HG02588 (cell line): ENCODE results near the gene TMEM87A.

ENCODE experiments used
- ATAC-seq: cut with Tn5 transposase; IDR thresholded peaks from one replicate; pipeline ENCODE4 v1.9.1; 2021; ENCODE audit warnings: mild to moderate bottlenecking, moderate library complexity; ENCODE audit not compliant: unreplicated experiment

The TMEM87A gene

DNA sequence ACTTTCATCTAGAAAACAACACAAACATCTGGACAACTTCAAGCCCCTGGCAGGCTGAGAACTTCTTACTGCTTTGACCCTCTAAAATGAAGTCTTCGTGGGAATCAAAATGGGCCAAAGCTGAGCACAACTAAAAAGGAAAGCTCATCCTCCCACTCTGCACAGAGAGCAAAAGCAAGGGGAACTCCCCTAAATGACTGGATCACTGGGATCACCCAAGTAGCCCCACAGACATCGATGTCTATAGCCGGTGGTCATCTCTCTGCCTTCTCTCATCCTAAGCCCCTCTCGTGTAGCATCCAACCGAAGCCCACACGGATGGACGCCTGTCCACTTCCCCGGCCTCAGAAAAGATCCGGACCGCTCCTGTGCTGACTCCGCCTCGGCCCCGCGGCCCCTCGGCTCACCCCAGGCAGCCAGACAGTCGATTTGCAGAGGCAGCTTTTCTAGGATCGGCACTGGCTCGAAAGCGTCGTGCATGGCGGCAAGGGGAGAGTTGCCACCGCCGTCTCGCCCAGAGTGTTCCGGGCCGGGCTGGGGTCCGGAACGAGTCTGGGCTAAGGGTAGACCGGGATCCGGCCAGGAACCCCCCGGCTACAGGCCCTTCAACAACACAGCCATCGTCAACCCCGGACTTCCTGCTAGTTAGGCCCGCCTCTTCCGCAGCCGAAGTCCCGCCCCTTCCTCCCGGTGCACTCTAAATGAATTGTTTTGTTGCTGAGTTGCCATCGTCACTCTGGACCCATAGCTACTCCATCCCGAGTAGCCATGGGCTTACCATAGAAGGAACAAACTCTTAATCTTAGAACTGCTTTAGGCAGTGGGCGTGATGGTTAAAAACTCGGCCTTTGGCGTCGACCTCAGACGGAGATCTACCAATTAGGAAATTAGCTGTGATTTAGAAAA lies 65.3 kb downstream of the TMEM87A start, which contains the start of gene VPS39:
Gene VPS39 (minus strand): TSS at position 631 of the 906 bp plus-strand sequence. CDS start 151 bp downstream, at position 480.
- peak; percentile 92 for ATAC-seq

DNA sequence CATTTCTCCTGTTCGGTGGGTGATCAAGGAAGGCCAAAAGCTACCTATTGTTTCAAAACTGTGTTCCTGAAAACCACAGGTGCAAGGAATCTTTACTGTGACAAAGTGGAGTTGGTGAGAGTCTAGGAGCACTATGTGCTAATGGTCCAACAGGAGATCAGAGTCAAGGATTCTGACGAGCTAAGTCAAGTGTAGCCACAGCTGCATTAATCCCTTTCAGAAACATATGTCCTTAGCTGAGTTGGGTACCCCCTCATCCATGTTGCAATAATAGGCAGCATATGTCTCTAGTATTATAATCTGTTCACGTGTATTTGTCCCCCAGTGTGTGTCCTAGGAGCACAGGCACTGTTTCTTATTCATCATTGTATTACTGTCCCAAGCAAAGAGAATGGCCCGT lies 66.8 kb downstream of the TMEM87A start:
- ATAC-seq: no peak

DNA sequence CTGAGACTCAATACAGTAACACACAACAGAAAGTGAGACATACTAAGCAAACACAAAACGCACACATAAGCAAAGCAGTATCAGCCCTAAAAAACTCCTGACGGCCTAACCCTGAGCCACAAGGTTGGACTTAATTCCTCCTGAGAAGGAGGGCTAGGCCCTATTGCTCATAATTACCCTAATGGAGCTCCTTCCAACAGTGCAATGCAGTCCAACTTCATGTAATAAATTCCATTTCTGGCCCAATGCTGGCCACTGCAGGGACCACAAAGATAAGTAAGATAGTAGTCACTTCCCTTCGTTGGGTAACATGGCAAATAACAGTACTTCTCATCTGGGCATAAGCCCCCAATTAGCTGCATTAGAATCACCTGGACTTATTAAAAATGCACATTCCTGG lies 69.3 kb downstream of the TMEM87A start:
- ATAC-seq: no peak

DNA sequence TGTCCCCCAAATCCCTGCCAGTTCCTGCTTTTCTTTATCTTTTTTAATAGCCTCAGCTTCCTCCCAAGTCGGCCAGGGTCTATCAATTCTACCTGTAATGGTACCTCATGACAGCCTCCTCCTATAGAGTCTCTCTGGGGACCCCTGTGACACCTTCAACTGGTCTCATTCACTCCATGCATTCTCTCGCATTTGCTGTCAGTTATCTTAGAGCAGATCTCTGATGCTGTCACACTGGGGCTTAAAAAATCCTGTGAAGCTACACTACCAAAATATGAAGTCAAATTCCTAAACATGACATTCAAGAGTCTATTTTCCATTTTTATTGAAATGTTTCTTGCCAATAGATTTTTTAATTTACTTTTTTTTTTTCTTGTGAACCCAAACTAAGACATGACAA lies 70.6 kb downstream of the TMEM87A start:
- ATAC-seq: no peak

DNA sequence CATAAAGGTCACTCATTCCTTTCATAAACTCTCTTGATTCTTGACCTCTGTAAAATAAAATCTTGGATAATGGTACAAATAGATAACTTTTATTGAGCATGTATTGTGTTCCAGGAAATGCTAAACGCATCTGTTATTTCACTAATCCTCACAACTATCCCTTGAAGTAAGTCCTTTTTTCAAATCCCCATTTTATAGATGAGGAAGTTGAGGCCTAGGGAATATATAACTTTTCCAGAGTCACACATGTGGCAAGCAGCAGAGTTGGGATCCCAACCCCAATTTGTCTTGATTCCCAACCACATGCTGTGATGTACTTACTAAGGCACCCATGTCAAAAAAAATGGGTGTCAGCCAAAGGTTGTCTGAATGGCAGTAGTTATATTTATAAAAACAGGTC lies 71.4 kb downstream of the TMEM87A start:
- ATAC-seq: no peak

DNA sequence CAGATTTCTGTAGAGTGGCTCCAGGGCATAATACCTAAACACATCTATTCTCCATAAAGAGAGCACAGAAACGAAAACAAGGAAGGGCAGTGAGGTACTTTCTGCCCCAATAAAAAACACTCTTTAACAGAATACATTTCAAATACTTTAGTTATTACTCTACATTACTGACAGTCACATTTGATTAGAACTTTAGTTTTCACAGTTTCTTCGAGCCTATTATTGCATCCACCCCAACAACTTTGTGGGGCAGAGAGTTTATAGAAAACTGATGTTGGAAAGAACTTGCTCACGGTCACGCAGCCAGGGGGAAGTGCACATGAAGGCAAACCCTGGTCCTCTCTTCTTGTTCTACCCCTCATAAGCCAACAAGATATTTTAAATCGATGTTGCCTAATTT lies 74.1 kb downstream of the TMEM87A start:
- no peak for ATAC-seq

GRCh38 chr15:42198516-42198915 lies 74.7 kb downstream of the TMEM87A start:
- ATAC-seq: no peak

GRCh38 chr15:42194513-42194912 lies 78.7 kb downstream of the TMEM87A start:
- no peak for ATAC-seq

DNA sequence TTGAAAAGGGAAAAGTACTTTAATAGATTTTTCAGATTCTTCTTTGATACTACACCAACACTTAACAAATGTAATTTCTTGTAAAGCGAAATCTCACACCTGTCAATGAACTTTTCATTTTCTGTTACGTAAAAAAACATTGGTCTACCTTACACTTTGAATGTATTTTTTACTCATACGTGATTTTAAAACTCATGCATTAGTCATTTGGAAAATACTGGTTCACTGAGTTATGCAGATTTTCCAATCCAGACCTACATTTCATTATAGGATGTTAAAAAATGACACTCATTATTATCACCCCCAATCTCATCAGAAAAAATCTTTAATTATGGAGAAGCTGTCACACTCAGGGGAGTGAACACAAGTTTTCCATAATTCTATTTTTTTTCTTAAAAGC lies 79.8 kb downstream of the TMEM87A start:
- no peak for ATAC-seq

GRCh38 chr15:42191610-42192346 lies 81.5 kb downstream of the TMEM87A start:
- no peak for ATAC-seq

- ATAC-seq: no peak
These were observed 82.9 kb downstream of the TMEM87A start for GRCh38 chr15:42190370-42190769.

DNA sequence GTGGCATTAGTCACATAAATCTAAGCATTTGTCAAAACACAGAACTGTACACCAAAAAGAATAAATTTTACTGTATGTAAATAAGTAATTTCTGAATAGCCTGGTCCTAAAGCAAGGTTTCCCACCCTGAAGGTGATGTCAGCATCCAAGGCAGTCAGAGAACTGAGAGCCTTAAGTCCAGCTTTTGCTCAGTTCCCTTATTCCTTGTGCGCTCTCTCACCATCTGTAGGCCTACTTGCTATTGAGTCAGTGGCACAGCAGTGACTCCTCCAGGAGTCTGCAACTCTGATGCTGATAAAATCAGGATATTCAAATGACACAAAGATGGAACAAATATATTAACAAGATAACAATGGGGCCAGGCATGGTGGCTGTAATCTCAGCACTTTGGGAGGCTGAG lies 87.4 kb downstream of the TMEM87A start:
- no peak for ATAC-seq

DNA sequence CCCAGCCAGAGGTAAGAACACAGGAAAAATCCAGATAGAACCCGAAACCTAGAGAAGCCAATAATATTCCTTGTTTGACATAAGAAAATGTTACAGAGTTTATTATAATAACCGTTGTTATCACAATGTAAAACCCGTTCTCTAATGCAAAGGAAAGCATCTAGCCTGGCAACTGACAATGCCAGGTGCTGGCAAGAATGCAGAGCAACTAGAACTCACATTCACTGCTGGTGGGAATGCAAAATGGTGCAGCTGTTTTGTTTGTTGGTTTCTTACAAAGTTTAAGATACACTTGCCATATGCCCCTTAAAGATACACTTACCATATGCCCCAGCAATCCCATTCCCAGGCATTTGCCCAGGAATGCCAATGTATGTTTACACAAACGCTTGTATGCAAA lies 88.5 kb downstream of the TMEM87A start:
- ATAC-seq: no peak

DNA sequence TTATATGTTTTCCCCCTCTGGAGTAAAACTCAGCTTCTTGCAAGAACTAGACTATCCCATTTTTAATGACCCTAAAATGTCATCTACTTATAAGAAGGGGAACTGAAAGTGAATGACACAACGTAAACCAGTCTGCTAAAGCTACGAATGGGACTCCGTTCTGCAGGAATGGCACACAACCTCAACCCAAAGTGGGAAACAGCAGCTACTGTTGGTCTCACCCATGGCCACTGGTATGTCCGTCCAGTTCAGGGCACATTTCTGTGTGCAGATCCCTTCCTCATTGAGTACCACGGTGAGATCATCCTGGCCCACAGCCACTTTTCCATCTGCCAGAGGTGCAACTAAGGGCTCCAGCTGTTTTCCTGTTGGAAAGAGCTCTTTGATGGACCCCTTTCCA lies 88.9 kb downstream of the TMEM87A start:
- ATAC-seq: no peak

DNA sequence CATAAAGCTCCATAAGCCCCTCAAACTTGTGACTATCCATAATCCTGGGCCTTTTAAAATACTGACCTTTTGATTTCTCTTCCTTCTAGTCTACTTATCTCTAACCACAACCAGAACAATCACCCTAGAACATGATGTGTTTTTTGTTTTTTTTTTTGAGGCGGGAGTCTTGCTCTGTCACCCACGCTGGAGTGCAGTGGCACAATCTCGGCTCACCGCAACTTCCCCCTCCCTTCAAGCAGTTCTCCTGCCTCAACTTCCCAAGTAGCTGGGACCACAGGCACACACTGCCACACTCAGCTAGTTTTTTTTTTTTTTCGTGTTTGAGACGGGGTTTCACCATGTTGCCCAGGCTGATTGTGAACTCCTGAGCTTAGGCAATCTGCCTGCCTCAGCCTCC lies 90.3 kb downstream of the TMEM87A start:
- no peak for ATAC-seq

DNA sequence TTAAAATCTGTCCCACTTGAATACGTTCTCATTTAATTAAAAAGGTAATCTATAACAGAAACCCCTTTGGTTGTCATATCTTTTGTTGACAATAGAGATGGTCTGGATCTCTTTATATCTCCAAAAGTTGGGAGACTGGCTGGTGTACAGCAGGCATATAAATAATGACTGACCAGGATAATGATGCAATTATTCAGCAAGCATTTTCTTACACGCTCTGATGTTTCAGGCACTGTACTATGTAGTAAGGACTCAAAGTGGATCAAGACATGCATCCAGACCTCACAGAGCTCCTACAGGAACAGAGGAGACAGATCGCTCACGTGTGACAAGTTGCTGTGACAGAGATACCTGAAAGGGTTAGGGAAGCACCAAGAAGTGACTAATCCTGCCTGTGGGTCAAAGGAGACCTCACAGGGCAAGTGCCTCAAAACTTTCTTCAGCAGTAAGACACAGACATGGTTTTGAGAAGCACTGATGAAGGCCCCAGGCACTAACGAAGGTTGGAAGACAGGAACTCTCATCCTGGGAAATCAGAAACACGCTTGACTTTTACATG lies 90.8 kb downstream of the TMEM87A start:
- no peak for ATAC-seq

GRCh38 chr15:42178056-42178455 lies 95.2 kb downstream of the TMEM87A start:
- no peak for ATAC-seq

DNA sequence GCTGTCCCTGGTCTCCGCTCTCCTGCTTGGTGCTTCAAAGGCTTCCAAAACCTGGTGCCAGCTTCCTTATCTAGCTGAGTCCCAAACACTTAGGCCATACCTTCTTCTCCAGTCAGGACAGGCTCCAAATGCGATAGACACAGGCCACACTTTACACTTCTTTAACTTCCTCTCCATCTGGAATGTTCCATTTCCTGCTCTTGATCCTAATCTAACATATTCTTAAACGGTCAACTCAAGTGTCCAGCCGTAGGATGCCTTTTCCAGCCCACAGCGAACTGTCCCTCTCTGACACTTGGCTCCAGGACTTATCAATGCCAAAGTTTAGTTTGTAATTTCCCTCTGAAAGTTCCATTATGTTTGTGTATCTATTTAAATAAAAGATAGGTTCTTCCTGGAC lies 97.6 kb downstream of the TMEM87A start:
- no peak for ATAC-seq

- ATAC-seq: no peak
These were observed 100.8 kb downstream of the TMEM87A start for GRCh38 chr15:42172475-42172874.

- ATAC-seq: no peak
These were observed 101.4 kb downstream of the TMEM87A start for GRCh38 chr15:42171795-42172194.

DNA sequence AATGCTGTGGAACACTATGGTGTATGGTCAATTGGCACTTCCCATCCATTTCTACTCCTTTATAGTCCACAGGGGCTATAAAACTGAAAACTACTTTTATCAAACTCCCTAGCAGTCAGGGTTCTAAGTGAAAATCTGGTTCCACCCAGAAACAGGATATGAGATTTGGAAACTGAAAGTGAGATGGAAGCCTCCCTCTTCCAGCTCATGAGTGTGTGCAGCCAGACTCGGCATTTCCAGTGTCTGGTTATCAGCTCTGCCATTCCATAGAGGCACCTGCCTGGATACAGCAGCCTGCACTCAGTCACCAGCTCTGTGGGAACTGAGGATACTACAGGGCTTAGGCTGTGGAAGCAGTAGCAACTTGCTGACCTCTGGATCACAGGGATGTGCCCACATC lies 102.1 kb downstream of the TMEM87A start:
- ATAC-seq: no peak
